Measurements from ENCODE around the gene RAE1.

DNA sequence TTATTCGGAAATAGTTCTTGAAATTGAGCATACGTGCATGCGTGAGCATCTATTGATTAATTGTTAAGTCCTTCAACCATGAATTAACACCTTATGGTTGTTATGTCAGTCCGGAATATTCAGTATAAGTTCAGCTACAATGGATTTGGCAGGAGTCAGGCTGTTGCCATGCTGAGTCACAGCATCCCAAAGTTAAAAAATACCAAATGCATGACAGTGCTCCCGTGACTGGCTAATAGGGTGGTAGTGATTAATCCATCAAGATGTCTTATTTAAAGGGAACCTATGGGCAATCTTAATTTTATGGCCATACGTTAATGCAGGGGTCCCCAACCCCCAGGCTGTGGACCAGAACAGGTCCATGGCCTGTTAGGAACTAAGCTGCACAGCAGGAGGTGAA, 10.5 kb downstream of the RAE1 start:
- TF ChIP-seq, protein P1, sequence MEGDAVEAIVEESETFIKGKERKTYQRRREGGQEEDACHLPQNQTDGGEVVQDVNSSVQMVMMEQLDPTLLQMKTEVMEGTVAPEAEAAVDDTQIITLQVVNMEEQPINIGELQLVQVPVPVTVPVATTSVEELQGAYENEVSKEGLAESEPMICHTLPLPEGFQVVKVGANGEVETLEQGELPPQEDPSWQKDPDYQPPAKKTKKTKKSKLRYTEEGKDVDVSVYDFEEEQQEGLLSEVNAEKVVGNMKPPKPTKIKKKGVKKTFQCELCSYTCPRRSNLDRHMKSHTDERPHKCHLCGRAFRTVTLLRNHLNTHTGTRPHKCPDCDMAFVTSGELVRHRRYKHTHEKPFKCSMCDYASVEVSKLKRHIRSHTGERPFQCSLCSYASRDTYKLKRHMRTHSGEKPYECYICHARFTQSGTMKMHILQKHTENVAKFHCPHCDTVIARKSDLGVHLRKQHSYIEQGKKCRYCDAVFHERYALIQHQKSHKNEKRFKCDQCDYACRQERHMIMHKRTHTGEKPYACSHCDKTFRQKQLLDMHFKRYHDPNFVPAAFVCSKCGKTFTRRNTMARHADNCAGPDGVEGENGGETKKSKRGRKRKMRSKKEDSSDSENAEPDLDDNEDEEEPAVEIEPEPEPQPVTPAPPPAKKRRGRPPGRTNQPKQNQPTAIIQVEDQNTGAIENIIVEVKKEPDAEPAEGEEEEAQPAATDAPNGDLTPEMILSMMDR (conservative IDR thresholded peaks at IDR 0.05; ENCODE audit: low read depth in 2 of 2) = no peak
- TF ChIP-seq POLR2AphosphoS5 (IDR thresholded peaks at IDR 0.05; ENCODE audit: low read depth) (no peak), CREB1 (CRISPR knock-in tag; IDR thresholded peaks at IDR 0.05; ENCODE audit: low read depth) (no peak), EZH2phosphoT487 (IDR thresholded peaks at IDR 0.05; ENCODE audit: unreplicated experiment) (no peak), JUNB (IDR thresholded peaks at IDR 0.05; ENCODE audit: unreplicated experiment) (no peak), EZH2 (IDR thresholded peaks at IDR 0.05; ENCODE audit: low read depth, unreplicated experiment) (no peak), NANOG (IDR thresholded peaks at IDR 0.05; ENCODE audit: borderline replicate concordance) (no peak)
